Testis (tissue), 2 donors: ENCODE measurements around the gene DAD1.

Source experiments
- CTCF ChIP-seq, 3 experiments: fragments of 450-650 bp in 2 of 3; fragments of 200-600 bp in 1 of 3; sonication (generic) in 1 of 3; IDR thresholded peaks; one replicate each; pipeline ENCODE4 v1.5.1; 2016 to 2019; ENCODE audit warnings: antibody characterized with exemption in 3 of 3, mild to moderate bottlenecking in 2 of 3, moderate library complexity in 1 of 3
- POLR2A ChIP-seq: fragments of 450-650 bp; IDR thresholded peaks from one replicate; pipeline ENCODE4 v1.6.1; 2017; ENCODE audit warnings: antibody characterized with exemption, mild to moderate bottlenecking, moderate library complexity

DNA sequence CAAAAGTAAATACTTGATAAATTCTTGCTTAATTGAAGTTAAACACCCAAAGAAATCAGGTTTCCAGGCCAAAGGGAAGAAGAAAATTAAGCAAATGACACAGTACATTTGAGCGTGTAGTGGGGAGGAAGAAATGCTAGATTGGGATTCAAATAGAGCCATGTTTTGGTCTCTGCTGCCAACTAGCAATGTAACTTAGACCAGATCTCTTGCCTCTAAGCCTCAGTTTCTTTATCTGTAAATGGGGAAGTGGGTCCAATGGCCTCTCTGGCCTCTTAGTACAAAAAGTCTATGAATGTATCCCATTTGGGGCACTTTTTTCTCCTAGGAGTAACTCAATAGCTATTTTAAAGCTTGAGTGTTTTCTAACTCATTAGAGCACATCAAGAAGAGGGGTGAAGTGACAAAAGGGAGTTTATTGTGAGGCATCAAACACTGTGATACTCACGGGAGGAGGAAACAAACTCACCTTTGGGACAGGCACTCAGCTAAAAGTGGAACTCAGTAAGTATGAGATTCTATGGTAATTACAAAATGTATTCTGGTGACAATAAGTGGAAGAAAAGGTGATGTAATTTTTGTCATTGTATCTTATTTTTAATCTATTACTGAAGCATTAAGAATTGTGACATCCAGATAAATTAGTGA is 55.8 kb downstream of the DAD1 start:
- no peak for TF ChIP-seq CTCF (IDR thresholded peaks at IDR 0.05)
- no peak for TF ChIP-seq POLR2A
